SK-N-MC (cell line): ENCODE measurements around the gene TMEM134.
"Not testable (repeated sequence)": the region's sequence is repeated elsewhere in the genome, so short reads cannot be mapped to it uniquely, and the experiment has no call there.

ENCODE experiments used
- EZH2 ChIP-seq: fragments of 200-600 bp; sonication (generic); IDR thresholded peaks from one replicate; pipeline ENCODE4 v1.6.1; 2017; ENCODE audit warnings: antibody characterized with exemption
- FOXP2 ChIP-seq: optimal IDR thresholded peaks from 2 replicates; pipeline ENCODE3; 2011; ENCODE audit warnings: mild to moderate bottlenecking, moderate library complexity; ENCODE audit not compliant: insufficient read depth; ENCODE audit errors: extremely low read length, control extremely low read depth
- POLR2AphosphoS5 ChIP-seq: IDR thresholded peaks from 2 replicates; pipeline ENCODE4 v1.6.1; 2012; ENCODE audit warnings: mild to moderate bottlenecking, low read depth, low read length, borderline replicate concordance

DNA sequence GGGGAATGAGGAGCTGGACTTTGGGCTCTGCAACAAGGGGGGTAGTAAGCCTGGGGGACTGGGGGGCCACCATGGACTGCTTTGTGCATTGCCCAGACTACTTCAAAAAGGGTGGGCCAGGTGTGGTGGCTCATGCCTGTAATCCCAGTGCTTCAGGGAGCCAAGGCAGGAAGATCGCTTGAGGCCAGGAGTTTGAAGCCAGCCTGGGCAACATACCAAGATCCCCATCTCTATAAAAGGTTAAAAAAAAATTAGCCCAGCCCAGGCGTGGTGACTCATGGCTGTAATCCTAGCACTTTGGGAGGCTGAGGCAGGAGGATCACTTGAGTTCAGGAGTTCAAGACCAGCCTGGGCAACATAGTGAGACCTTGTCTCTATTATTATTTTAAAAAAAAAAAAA is 3.5 kb downstream of the TMEM134 start:
- not testable (repeated sequence) for TF ChIP-seq EZH2, POLR2AphosphoS5, FOXP2
